RWPE2 (cell line): ENCODE measurements around the gene OXNAD1.

Experiments
- ATAC-seq: fragments of 200-7000 bp; cut with Tn5 transposase; 3 replicates; pipeline ENCODE4 v1.9.1; 2021; ENCODE audit warnings: low read depth
- DNase-seq: peaks from one replicate; pipeline ENCODE4 v3.0.0-alpha.2; 2020; ENCODE audit warnings: low spot score
- H3K27ac ChIP-seq: fragments of 450-650 bp; 2 replicates; pipeline ENCODE4 v1.5.1; 2017; ENCODE audit warnings: mild to moderate bottlenecking; ENCODE audit not compliant: poor library complexity, severe bottlenecking
- H3K27me3 ChIP-seq: fragments of 250-450 bp; sonication (Bioruptor Pico); 2 replicates; pipeline ENCODE4 v1.5.1; 2021; ENCODE audit warnings: mild to moderate bottlenecking, moderate library complexity; ENCODE audit not compliant: insufficient read depth, poor library complexity, severe bottlenecking
- H3K36me3 ChIP-seq: fragments of 250-450 bp; sonication (Bioruptor Pico); 2 replicates; pipeline ENCODE4 v1.5.1; 2020; ENCODE audit warnings: low read depth, mild to moderate bottlenecking, moderate library complexity
- H3K4me1 ChIP-seq: fragments of 250-450 bp; sonication (Bioruptor Pico); 2 replicates; pipeline ENCODE4 v1.5.1; 2021; ENCODE audit warnings: mild to moderate bottlenecking, moderate library complexity; ENCODE audit not compliant: insufficient read depth, poor library complexity, severe bottlenecking
- H3K4me3 ChIP-seq: fragments of 250-450 bp; sonication (Bioruptor Pico); 2 replicates; pipeline ENCODE4 v1.5.1; 2021; ENCODE audit warnings: mild to moderate bottlenecking, moderate library complexity; ENCODE audit not compliant: severe bottlenecking
- H3K9me3 ChIP-seq: fragments of 250-450 bp; sonication (Bioruptor Pico); 2 replicates; pipeline ENCODE4 v1.5.1; 2021; ENCODE audit warnings: mild to moderate bottlenecking, moderate library complexity; ENCODE audit not compliant: severe bottlenecking
- CTCF ChIP-seq: fragments of 450-650 bp; IDR thresholded peaks from one replicate; pipeline ENCODE4 v1.5.1; 2017; ENCODE audit warnings: mild to moderate bottlenecking, moderate library complexity; ENCODE audit not compliant: poor library complexity, severe bottlenecking

The OXNAD1 gene

DNA sequence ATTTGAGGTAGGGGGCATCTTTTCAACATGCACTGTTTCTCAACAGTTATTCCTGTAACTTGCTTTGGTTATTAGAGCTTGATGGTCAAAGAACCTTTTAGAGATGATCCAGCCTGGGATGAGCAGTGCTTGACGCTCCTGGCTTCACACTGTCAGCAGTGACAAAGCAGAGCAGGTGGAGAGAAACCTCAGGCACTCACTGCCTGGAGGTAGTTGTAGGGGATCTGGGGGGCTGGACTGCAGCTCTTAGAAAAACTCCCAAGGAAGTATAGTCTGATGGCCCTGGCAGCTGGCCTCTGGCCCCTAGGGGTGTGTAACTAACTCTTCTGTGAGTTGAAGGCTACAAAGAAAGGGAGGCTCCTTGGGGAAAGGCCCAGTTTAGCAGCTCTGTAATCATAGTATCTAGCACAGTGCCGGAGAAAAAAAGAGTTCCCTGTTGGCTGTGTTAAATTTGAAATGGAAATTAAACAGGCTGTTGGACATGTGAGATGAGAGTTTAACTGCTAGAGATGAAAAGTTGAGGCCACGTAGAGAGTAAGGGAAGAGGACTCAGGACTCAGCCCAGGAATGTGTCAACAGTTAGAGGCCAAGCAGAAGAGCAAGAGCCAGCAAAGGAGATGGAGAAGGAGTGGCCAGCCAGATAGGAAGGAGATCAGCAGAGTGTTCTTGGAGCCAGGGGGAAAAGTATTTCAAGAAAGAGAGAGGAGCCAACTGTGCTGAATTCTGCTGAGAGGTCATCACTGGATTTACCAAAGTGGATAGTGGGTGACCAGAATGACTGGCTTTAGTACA is 14.2 kb downstream of the OXNAD1 start:
- Histone ChIP-seq H3K27me3 (no peaks in the 10 kb centered on the region), H3K4me1 (no peaks in the 10 kb centered on the region), H3K4me3 (no peak overlapping the region), H3K36me3 (peaks cover 33% of the 10 kb centered on the region), H3K9me3 (no peaks in the 10 kb centered on the region), H3K27ac (no peak overlapping the region)
- ATAC-seq: no peak
- TF ChIP-seq CTCF: no peak
- no peak for DNase-seq

GRCh38 chr3:16280671-16281070 is 15.7 kb downstream of the OXNAD1 start:
- no peaks in the 10 kb centered on the region for H3K9me3 ChIP-seq
- no peak for TF ChIP-seq CTCF
- no peak overlapping the region for H3K4me3 ChIP-seq
- DNase-seq (no peak), ATAC-seq (no peak)
- H3K36me3 ChIP-seq: peaks cover 25% of the 10 kb centered on the region
- no peaks in the 10 kb centered on the region for H3K4me1 ChIP-seq
- no peak overlapping the region for H3K27ac ChIP-seq
- H3K27me3 ChIP-seq: no peaks in the 10 kb centered on the region

DNA sequence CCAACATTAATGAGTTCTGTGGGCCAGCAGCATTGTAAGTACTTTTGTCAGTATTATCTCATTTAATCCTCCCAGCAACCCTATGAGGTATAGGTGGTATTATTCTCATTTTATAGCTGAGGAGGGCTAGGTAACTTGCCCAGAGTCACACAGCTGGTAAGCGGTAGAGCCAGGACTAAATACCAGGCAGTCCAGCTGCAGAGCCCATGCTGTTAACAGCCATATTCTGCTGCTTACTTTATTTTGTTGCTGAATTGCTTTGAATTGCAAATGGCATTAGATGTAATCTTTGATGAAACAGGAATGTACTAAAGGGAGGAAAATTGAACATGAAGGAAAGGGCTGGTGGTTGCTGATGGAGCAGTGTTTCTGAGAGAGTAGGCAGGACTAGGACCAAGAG is 19.6 kb downstream of the OXNAD1 start:
- Histone ChIP-seq H3K27me3 (no peaks in the 10 kb centered on the region), H3K36me3 (peaks cover 22% of the 10 kb centered on the region), H3K4me1 (no peaks in the 10 kb centered on the region), H3K9me3 (no peaks in the 10 kb centered on the region), H3K4me3 (no peak overlapping the region), H3K27ac (no peak overlapping the region)
- TF ChIP-seq CTCF: no peak
- DNase-seq: no peak
- no peak for ATAC-seq

DNA sequence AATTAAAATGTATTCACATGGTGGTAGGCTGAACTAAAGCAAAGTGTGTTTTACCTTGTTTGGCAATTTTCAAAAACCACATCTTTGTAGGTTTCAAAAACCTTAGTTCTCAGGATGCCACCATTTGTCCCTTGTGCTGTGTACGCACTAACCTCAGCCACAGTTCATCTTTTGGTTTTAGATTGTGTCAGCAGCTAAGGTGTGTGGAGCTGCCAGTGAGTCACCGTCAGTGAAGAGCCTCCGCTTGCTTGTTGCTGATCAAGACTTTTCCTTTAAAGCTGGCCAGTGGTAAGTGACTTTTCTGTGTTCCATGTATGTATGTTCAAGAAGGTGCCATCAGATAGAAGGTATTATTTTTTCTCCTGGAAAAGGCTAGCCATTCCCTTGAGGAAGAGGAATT is 21.1 kb downstream of the OXNAD1 start:
- Histone ChIP-seq H3K9me3 (no peaks in the 10 kb centered on the region), H3K27ac (no peak overlapping the region), H3K36me3 (peaks cover 22% of the 10 kb centered on the region), H3K4me1 (no peaks in the 10 kb centered on the region), H3K4me3 (no peak overlapping the region), H3K27me3 (no peaks in the 10 kb centered on the region)
- no peak for TF ChIP-seq CTCF
- ATAC-seq: no peak
- DNase-seq: no peak

- no peaks in the 10 kb centered on the region for H3K4me1 ChIP-seq
- DNase-seq: no peak
- H3K27me3 ChIP-seq: no peaks in the 10 kb centered on the region
- no peak for ATAC-seq
- H3K4me3 ChIP-seq: no peak overlapping the region
- peaks cover 27% of the 10 kb centered on the region for H3K36me3 ChIP-seq
- no peaks in the 10 kb centered on the region for H3K9me3 ChIP-seq
- H3K27ac ChIP-seq: no peak overlapping the region
- TF ChIP-seq CTCF: no peak
Measured at GRCh38 chr3:16286751-16287543, 21.9 kb downstream of the OXNAD1 start.
